Lung (tissue), 12 donors: ENCODE results near the gene FAM13A. TPM values are rescaled to one million over a fixed set of nuclear protein-coding genes. Genes with fewer than 3 reads are reported as not detected.

Experiments used
- ATAC-seq: fragments of 200-7000 bp; cut with Tn5 transposase; one replicate; pipeline ENCODE4 v1.9.1; 2020; ENCODE audit warnings: moderate number of reproducible peaks; ENCODE audit not compliant: insufficient read depth, low FRiP score
- DNase-seq, 3 donors: peaks; one replicate each; pipeline ENCODE4 v3.0.0-alpha.2; 2013 to 2017
- H3K27ac ChIP-seq, 2 donors: one replicate each; pipeline ENCODE4 v1.5.1; 2013; ENCODE audit warnings: mild to moderate bottlenecking in 2 of 2, moderate library complexity in 2 of 2, control low read depth in 1 of 2, inconsistent platforms in 1 of 2, low read depth in 1 of 2, low read length in 1 of 2
- H3K27me3 ChIP-seq, 3 donors: one replicate each; pipeline ENCODE4 v1.5.1; 2013; ENCODE audit warnings: low read length in 2 of 3; ENCODE audit not compliant: control insufficient read depth in 3 of 3, insufficient read depth in 3 of 3
- H3K36me3 ChIP-seq, 4 donors: one replicate each; pipeline ENCODE4 v1.5.1; 2013; ENCODE audit warnings: low read length in 4 of 4, mild to moderate bottlenecking in 1 of 4, moderate library complexity in 1 of 4; ENCODE audit not compliant: control insufficient read depth in 4 of 4, insufficient read depth in 4 of 4
- H3K4me1 ChIP-seq, 5 donors: one replicate each; pipeline ENCODE4 v1.5.1; 2013; ENCODE audit warnings: low read length in 5 of 5, mild to moderate bottlenecking in 2 of 5, moderate library complexity in 1 of 5; ENCODE audit not compliant: control insufficient read depth in 5 of 5, insufficient read depth in 5 of 5
- H3K4me3 ChIP-seq: one replicate; pipeline ENCODE4 v1.5.1; 2013; ENCODE audit warnings: mild to moderate bottlenecking, control low read depth, moderate library complexity
- H3K9ac ChIP-seq, 2 donors: one replicate each; pipeline ENCODE4 v1.5.1; 2013; ENCODE audit warnings: low read length in 2 of 2, control low read depth in 1 of 2; ENCODE audit not compliant: insufficient read depth in 1 of 2
- H3K9me3 ChIP-seq, 4 donors: one replicate each; pipeline ENCODE4 v1.5.1; 2013; ENCODE audit warnings: low read length in 3 of 4, mild to moderate bottlenecking in 1 of 4, moderate library complexity in 1 of 4; ENCODE audit not compliant: control insufficient read depth in 4 of 4, insufficient read depth in 3 of 4
- WGBS, 2 donors: extraction: QIAGEN DNeasy Blood & Tissue Kit; methylation state at CpG; one replicate each; pipeline ENCODE4 v1.1.7; 2013; 5-methylcytosine and 5-hydroxymethylcytosine counted together
- polyA plus RNA-seq, 2 donors: library from polyadenylated mRNA; stranded (reverse); fragments of 200-250 nt; gene quantifications; one replicate each; pipeline ENCODE4 v1.2.1, GENCODE V29; 2013
- total RNA-seq, 2 donors: library from RNA; depleted of rRNA in 1 of 2; stranded (reverse); fragments of >200 nt in 1 of 2; gene quantifications; one replicate each; pipeline ENCODE4 v1.2.1, GENCODE V29; 2014 to 2021
- TF ChIP-seq, protein P1 (sequence below): IDR thresholded peaks from 2 replicates; pipeline ENCODE4 v1.5.1; 2012; ENCODE audit warnings: mild to moderate bottlenecking; ENCODE audit errors: control extremely low read depth, extremely low read depth
- donor health status: control.
- donor health status: control.
- donor health status: Bipolar disorder and iron deficiency.
- donor health status: healthy.
- donor health status: DM: yes; HTN: yes; CAD: no.

FAM13A gene
- total and polyA plus RNA-seq, 4 donors = 9.2 to 122 (median 29.3) TPM

DNA sequence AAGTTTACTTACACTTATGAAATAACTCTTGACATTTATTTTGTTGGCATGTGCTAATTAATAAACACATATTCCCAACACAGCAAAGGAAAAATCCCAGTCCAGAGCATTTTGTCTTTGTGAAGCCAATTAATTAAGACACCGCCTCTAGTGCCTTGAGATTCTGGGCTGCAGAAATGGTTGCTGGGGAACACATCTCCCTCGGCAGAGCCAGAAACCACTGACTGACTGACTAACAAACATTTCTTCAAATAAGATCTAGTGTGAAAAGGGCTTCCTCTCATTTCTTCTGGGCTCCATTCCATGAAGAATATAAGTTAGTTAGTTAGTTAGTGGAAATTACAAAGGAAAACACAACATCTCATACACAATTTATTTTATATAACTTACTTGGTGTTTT, 331.0 kb downstream of the FAM13A start:
- TF ChIP-seq, protein P1, sequence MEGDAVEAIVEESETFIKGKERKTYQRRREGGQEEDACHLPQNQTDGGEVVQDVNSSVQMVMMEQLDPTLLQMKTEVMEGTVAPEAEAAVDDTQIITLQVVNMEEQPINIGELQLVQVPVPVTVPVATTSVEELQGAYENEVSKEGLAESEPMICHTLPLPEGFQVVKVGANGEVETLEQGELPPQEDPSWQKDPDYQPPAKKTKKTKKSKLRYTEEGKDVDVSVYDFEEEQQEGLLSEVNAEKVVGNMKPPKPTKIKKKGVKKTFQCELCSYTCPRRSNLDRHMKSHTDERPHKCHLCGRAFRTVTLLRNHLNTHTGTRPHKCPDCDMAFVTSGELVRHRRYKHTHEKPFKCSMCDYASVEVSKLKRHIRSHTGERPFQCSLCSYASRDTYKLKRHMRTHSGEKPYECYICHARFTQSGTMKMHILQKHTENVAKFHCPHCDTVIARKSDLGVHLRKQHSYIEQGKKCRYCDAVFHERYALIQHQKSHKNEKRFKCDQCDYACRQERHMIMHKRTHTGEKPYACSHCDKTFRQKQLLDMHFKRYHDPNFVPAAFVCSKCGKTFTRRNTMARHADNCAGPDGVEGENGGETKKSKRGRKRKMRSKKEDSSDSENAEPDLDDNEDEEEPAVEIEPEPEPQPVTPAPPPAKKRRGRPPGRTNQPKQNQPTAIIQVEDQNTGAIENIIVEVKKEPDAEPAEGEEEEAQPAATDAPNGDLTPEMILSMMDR = no peak
- Histone ChIP-seq H3K36me3 (peaks cover 12 to 48% (median 41%) of the 10 kb centered on the region in 4 donors), H3K4me1 (peaks cover 3 to 28% (median 11%) of the 10 kb centered on the region in 5 donors), H3K9me3 (no peaks in the 10 kb centered on the region), H3K27me3 (no peaks in the 10 kb centered on the region), H3K4me3 (no peak overlapping the region), H3K9ac (no peak overlapping the region), H3K27ac (no peak overlapping the region)
- 77 to 92% methylated on average over 2 of the region's 2 CpGs for WGBS, 2 donors
- DNase-seq (no peak), ATAC-seq (no peak)

DNA sequence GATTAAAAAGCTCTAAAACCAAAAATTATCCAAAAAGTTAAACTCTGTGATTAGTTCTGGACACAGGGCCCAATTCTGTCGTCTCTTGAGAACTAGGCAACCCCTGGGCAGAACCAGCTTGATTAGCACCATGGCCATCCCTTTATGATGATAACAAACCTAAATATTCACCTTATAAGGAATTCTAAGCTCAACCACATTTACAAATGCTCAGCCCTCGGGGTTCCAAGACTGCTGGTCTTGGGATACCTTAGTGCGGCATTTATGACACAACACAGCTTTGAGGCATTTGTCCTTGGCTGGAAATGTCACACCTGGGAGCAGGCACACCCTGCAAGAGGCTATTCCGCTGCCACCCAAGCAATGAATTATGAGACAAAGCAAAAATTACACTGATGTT, 331.8 kb downstream of the FAM13A start:
- Histone ChIP-seq H3K36me3 (peaks cover 8 to 42% (median 36%) of the 10 kb centered on the region in 4 donors), H3K27ac (no peak overlapping the region), H3K9ac (no peak overlapping the region), H3K27me3 (no peaks in the 10 kb centered on the region), H3K4me3 (no peak overlapping the region), H3K4me1 (peaks cover 0 to 35% (median 11%) of the 10 kb centered on the region in 5 donors), H3K9me3 (no peaks in the 10 kb centered on the region)
- 95 to 96% methylated on average over 4 of the region's 4 CpGs for WGBS, 2 donors
- TF ChIP-seq, protein P1 = no peak
- ATAC-seq = no peak
- no peak for DNase-seq

DNA sequence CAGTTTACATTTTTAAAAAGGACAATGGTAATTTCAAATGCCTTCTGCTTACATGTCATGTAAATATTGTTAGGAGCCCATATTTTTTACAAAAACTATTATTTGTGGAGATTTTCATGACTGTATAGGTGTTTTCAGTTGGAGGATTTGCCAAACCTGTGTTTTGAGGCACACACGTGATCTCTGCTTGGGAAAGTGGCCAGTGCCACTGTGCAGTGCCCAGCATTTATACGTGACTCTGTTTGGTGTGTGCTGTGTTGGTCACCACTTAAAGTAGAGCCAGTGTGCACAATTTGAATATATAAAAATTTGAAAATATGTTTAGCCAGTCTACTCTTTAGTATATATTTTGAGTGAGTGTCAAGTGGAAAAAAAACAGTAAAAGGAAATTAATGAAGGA, 332.6 kb downstream of the FAM13A start:
- no peak for ATAC-seq
- no peak overlapping the region for H3K4me3 ChIP-seq
- DNase-seq = no peak
- no peaks in the 10 kb centered on the region for H3K27me3 ChIP-seq
- TF ChIP-seq, protein P1 = no peak
- H3K9ac ChIP-seq = no peak overlapping the region
- peaks cover 7 to 38% (median 35%) of the 10 kb centered on the region in 4 donors for H3K36me3 ChIP-seq
- H3K27ac ChIP-seq = no peak overlapping the region
- no peaks in the 10 kb centered on the region for H3K9me3 ChIP-seq
- peaks cover 0 to 35% (median 11%) of the 10 kb centered on the region in 5 donors for H3K4me1 ChIP-seq
- WGBS, 2 donors = 89 to 95% methylated on average over 2 of the region's 2 CpGs

DNA sequence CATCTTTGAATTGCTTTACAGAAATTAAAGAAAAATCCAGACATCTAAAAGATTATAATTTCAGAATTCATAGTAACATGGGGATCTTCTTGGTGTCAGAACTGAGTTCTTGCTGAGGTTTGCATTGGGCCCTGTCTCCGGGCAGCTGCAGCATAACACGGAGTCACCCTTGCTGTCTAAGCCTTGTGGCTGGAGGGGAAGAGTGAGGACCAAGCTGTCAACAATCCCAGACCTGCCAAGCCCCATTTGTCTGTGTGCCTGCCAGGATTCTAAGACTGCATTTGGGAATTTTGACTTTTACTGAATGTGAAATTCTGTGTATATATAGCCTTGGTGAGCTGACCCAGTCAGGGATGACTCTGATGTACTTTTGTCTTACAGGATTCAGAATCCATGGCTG, 334.2 kb downstream of the FAM13A start:
- TF ChIP-seq, protein P1 = no peak
- Histone ChIP-seq H3K4me3 (no peak overlapping the region), H3K9me3 (peaks cover 0 to 3% (median 0%) of the 10 kb centered on the region in 4 donors), H3K4me1 (peaks cover 0 to 35% (median 11%) of the 10 kb centered on the region in 5 donors), H3K36me3 (peaks cover 10 to 32% (median 28%) of the 10 kb centered on the region in 4 donors), H3K27me3 (no peaks in the 10 kb centered on the region), H3K9ac (no peak overlapping the region), H3K27ac (no peak overlapping the region)
- peak; percentile 34 to 92 (median 60) for DNase-seq
- ATAC-seq = no peak
- 81 to 87% methylated on average over 2 of the region's 2 CpGs for WGBS, 2 donors
